Keratinocyte (primary cell): Measurements from ENCODE around the gene TRPM3. TPM values are rescaled to one million over a fixed set of nuclear protein-coding genes. Genes with fewer than 3 reads are reported as not detected.

ENCODE experiments used
- DNase-seq: peaks from one replicate; pipeline ENCODE4 v3.0.0-alpha.2; 2011; ENCODE audit warnings: low read depth, missing footprints, low spot score
- FAIRE-seq: peaks from 2 replicates; lab custom pipeline; 2011; peaks lifted over from hg19 to GRCh38; lab: Jason Lieb, UNC
- H2AFZ ChIP-seq: 2 replicates; pipeline ENCODE4 v1.6.0; 2012; ENCODE audit warnings: low read length, control low read depth, inconsistent platforms; ENCODE audit not compliant: control insufficient read depth
- H3K27ac ChIP-seq: 2 replicates; pipeline ENCODE4 v1.5.1; 2011; ENCODE audit warnings: low read length; ENCODE audit not compliant: control insufficient read depth, insufficient read depth
- H3K27me3 ChIP-seq: 3 replicates; pipeline ENCODE4 v1.6.0; 2011; ENCODE audit warnings: low read length; ENCODE audit not compliant: control insufficient read depth, insufficient read depth; ENCODE audit errors: extremely low read depth
- H3K36me3 ChIP-seq, 2 experiments: 2 replicates in 1 of 2; 3 replicates in 1 of 2; pipeline ENCODE4 v1.5.1; 2011; ENCODE audit warnings: low read length in 2 of 2, mild to moderate bottlenecking in 1 of 2; ENCODE audit not compliant: control insufficient read depth in 2 of 2, insufficient read depth in 2 of 2; ENCODE audit errors: extremely low read depth in 1 of 2
- H3K4me1 ChIP-seq: 3 replicates; pipeline ENCODE4 v1.5.1; 2011; ENCODE audit warnings: low read length; ENCODE audit not compliant: control insufficient read depth, insufficient read depth; ENCODE audit errors: extremely low read depth
- H3K4me2 ChIP-seq: 3 replicates; pipeline ENCODE4 v1.6.0; 2011; ENCODE audit warnings: low read depth, low read length; ENCODE audit not compliant: control insufficient read depth, insufficient read depth; ENCODE audit errors: extremely low read depth
- H3K4me3 ChIP-seq, 3 experiments: fragments of 200-600 bp in 1 of 3; sonication (generic) in 1 of 3; 2 replicates in 2 of 3; 3 replicates in 1 of 3; pipeline ENCODE4 v1.5.1; 2011 to 2016; ENCODE audit warnings: low read length in 3 of 3, mild to moderate bottlenecking in 3 of 3, control low read depth in 2 of 3, inconsistent platforms in 1 of 3, low read depth in 1 of 3, mixed read lengths in 1 of 3, mixed run types in 1 of 3, moderate library complexity in 1 of 3; ENCODE audit not compliant: control insufficient read depth in 2 of 3, insufficient read depth in 2 of 3; ENCODE audit errors: extremely low read depth in 1 of 3
- H3K79me2 ChIP-seq: 2 replicates; pipeline ENCODE4 v1.6.0; 2012; ENCODE audit warnings: low read length; ENCODE audit not compliant: control insufficient read depth, insufficient read depth
- H3K9ac ChIP-seq: 3 replicates; pipeline ENCODE4 v1.6.0; 2011; ENCODE audit warnings: low read length; ENCODE audit not compliant: control insufficient read depth, insufficient read depth; ENCODE audit errors: extremely low read depth
- H3K9me1 ChIP-seq: 3 replicates; pipeline ENCODE4 v1.6.0; 2011; ENCODE audit warnings: low read length; ENCODE audit not compliant: control insufficient read depth, insufficient read depth; ENCODE audit errors: extremely low read depth
- H3K9me3 ChIP-seq: 2 replicates; pipeline ENCODE4 v1.5.1; 2012; ENCODE audit warnings: low read depth, low read length; ENCODE audit not compliant: control insufficient read depth
- H4K20me1 ChIP-seq: 3 replicates; pipeline ENCODE4 v1.6.0; 2011; ENCODE audit warnings: low read length; ENCODE audit not compliant: control insufficient read depth, insufficient read depth; ENCODE audit errors: extremely low read depth
- EZH2 ChIP-seq: IDR thresholded peaks from one replicate; pipeline ENCODE4 v1.6.1; 2012; ENCODE audit warnings: inconsistent platforms, mild to moderate bottlenecking, low read length, moderate library complexity
- dilution Hi-C: fragments of 300-500 bp; cut with MboI; formaldehyde crosslinking; loops from one replicate; pipeline ENCODE4 v1.7.0; 2020; ENCODE audit warnings: low sequenced_read_pairs; ENCODE audit not compliant: extremely low pct_ligation_motif_present
- polyA plus RNA-seq, 5 experiments: library from polyadenylated mRNA; depleted of rRNA in 3 of 5; stranded (reverse) in 3 of 5; stranded (forward) in 1 of 5; unstranded in 1 of 5; fragments of >200 nt; gene quantifications; 1 replicate in 1 of 5; 2 replicates in 3 of 5; 3 replicates in 1 of 5; pipeline versions ENCODE4 v1.2.1 to v1.2.3, GENCODE V29; 2011 to 2012; ENCODE audit warnings: missing spikeins in 2 of 5, low read depth in 1 of 5, low replicate concordance in 1 of 5
- TF ChIP-seq, protein P1 (sequence below), 3 experiments: IDR thresholded peaks in 1 of 3; conservative IDR thresholded peaks in 1 of 3; optimal IDR thresholded peaks in 1 of 3; 2 replicates in 2 of 3; 3 replicates in 1 of 3; pipeline versions ENCODE3 to v1.5.1; 2011; ENCODE audit warnings: low read length in 3 of 3, mild to moderate bottlenecking in 3 of 3, moderate library complexity in 2 of 3, control low read depth in 1 of 3, inconsistent platforms in 1 of 3; ENCODE audit not compliant: insufficient read depth in 2 of 3; ENCODE audit errors: extremely low read depth in 1 of 3

The TRPM3 gene
- polyA plus RNA-seq, 1 donor (not counting 4 experiments of a cell fraction or from before 2014, with no cell fraction given) = 0.03 TPM

DNA sequence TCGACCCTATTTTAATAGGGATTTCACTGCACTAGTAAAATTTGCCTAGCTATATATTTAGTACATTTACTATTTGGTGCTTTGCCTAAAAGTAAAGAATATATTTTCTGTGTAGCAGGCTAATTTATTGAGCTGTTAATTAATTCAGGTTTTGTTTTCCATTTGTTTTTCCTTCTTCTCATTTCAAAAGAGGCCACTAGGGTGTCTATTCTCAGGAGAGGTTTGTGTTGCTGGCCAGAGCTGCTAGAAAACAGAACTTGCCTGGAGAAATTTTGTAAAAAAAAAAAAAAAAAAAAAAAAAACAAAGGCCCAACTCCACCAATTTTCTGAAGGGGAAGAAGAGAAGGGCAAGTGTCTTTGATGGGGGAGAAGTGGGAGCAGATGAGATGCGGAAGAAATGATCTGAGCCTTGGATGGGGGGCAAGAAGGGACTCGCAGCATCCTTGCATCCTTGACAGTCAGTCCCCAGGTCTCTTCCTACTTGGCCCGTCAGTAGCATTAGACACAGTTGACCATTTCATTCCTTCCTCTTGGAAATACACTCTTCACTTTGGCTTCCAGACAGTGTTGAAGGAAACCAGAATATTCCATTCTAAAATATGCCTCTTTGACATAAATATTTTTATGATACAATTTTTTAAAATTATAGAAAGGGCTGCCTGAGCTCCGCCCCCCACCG, 318.5 kb downstream of the TRPM3 start:
- Histone ChIP-seq H4K20me1 (no peaks in the 10 kb centered on the region), H3K4me2 (no peak overlapping the region), H2AFZ (no peak overlapping the region), H3K9me1 (no peaks in the 10 kb centered on the region), H3K4me1 (no peaks in the 10 kb centered on the region), H3K36me3 (no peaks in the 10 kb centered on the region), H3K4me3 (no peak overlapping the region), H3K27me3 (no peaks in the 10 kb centered on the region), H3K79me2 (no peaks in the 10 kb centered on the region), H3K27ac (no peak overlapping the region), H3K9me3 (no peaks in the 10 kb centered on the region), H3K9ac (no peak overlapping the region)
- dilution Hi-C loops = no loop called here
- FAIRE-seq (no peak), DNase-seq (no peak)
- TF ChIP-seq EZH2 = no peak
- TF ChIP-seq, protein P1, sequence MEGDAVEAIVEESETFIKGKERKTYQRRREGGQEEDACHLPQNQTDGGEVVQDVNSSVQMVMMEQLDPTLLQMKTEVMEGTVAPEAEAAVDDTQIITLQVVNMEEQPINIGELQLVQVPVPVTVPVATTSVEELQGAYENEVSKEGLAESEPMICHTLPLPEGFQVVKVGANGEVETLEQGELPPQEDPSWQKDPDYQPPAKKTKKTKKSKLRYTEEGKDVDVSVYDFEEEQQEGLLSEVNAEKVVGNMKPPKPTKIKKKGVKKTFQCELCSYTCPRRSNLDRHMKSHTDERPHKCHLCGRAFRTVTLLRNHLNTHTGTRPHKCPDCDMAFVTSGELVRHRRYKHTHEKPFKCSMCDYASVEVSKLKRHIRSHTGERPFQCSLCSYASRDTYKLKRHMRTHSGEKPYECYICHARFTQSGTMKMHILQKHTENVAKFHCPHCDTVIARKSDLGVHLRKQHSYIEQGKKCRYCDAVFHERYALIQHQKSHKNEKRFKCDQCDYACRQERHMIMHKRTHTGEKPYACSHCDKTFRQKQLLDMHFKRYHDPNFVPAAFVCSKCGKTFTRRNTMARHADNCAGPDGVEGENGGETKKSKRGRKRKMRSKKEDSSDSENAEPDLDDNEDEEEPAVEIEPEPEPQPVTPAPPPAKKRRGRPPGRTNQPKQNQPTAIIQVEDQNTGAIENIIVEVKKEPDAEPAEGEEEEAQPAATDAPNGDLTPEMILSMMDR (optimal IDR thresholded peaks at IDR 0.05 in 1 of 3, IDR thresholded peaks at IDR 0.05 in 1 of 3, conservative IDR thresholded peaks at IDR 0.05 in 1 of 3; ENCODE audit: extremely low read depth in 1 of 3, insufficient read depth in 2 of 3, low read length in 3 of 3) = no peak

DNA sequence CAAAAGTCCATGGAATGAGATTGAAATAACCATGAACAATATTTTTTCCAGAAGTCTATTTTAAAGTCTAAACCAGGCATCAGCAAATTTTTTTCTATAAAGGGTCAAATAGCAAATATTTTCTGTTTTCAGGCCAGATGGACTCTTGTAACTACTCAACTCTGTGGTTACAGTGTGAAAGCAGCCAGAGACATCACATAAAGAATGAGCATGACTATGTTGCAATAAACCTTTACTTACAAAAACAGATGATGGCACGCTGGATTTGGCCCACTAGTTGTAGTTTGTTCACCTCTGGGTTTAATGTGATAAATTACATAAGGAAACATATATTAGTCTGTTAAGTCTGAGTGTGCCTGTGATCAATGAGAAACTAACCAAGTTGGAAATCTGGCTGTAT, 319.2 kb downstream of the TRPM3 start:
- DNase-seq = no peak

More for the DNA sequence above, 319.2 kb downstream of the TRPM3 start:
- Histone ChIP-seq H3K4me1 (no peaks in the 10 kb centered on the region), H4K20me1 (no peaks in the 10 kb centered on the region), H3K4me2 (no peak overlapping the region), H3K9me1 (no peaks in the 10 kb centered on the region), H3K9ac (no peak overlapping the region), H3K9me3 (no peaks in the 10 kb centered on the region), H3K36me3 (no peaks in the 10 kb centered on the region), H2AFZ (no peak overlapping the region), H3K4me3 (no peak overlapping the region), H3K27ac (no peak overlapping the region), H3K27me3 (no peaks in the 10 kb centered on the region), H3K79me2 (no peaks in the 10 kb centered on the region)
- dilution Hi-C loops = no loop called here
- FAIRE-seq = no peak
- no peak for TF ChIP-seq EZH2
- TF ChIP-seq, protein P1 (optimal IDR thresholded peaks at IDR 0.05 in 1 of 3, IDR thresholded peaks at IDR 0.05 in 1 of 3, conservative IDR thresholded peaks at IDR 0.05 in 1 of 3; ENCODE audit: extremely low read depth in 1 of 3, insufficient read depth in 2 of 3, low read length in 3 of 3) = no peak
